ENCODE data around the gene KRTAP2-2.
"Not testable (repeated sequence)": the region's sequence is repeated elsewhere in the genome, so short reads cannot be mapped to it uniquely, and the experiment has no call there.

KRTAP2-2 gene, protein sequence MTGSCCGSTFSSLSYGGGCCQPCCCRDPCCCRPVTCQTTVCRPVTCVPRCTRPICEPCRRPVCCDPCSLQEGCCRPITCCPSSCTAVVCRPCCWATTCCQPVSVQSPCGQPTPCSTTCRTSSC

DNA sequence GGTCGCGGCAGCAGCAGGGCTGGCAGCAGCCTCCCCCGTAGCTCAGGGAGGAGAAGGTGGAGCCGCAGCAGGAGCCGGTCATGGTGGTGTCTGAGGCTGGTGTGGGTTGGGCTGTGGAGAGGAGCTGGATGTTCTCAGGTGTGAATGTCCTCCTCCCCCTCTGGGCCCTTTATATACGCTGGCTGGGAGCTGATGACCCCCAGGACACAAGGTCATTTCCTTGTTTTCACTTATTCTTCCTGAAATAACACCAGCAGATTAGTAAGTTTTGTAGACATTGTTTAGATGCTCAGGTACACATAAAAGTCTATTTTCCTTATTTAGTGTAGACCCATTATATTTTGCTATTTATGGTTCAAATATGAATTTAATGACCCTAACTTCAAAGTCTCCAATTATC is at the start of gene KRTAP2-2:
Gene KRTAP2-2 (minus strand): TSS at position 101 of the 400 bp plus-strand sequence. CDS start 19 bp downstream, at position 82.
- DNase-seq, result not testable (repeated sequence)

DNA sequence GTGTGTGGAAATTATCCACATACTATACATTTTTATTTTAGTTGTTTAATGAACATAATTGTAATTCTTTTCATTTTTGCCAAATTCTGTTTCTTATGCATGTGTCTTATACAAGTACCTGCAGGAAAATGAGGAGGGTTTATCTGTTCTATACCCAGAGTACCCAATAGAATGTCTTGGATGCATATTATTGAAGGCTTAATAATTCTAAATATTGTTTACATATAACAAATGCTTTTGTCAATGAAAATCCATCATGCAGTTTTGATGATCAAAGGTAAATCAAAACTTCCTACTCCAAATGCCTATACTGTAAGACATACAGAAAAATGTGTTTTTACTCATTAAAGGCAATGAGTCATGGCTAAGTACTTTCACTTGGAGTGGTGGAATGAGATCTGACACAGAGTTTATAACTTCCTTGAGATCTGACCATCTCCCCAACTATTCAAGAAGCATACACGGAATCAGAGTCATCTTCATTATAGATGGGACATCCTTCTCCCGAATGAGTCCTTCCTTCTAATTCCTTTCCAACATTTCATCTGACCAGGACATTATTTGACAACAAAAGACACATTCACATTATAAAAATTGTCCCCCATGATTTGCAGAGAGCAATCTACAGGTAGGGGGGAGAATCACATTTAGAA is 49.5 kb upstream of the KRTAP2-2 start:
- DNase-seq, result not testable (repeated sequence)

DNA sequence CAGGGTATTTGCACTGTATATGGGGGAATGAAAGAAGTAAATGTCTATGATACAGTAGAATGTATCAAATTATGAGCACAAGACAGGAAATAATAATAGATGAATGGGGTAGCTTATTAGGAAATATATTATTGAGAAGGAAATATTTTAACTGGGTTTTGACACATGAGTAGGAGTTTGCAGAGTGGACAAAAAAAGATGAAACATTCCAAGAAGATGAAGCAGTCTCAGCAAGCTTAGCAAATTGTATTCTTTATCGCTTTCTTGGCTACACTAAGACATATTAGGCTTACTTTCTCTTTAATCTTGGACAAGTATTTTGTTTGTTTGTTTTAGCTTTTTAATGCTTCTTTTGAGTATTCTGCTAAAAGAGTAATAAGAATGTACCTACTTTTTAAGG is 48.9 kb upstream of the KRTAP2-2 start:
- no peak for DNase-seq

DNA sequence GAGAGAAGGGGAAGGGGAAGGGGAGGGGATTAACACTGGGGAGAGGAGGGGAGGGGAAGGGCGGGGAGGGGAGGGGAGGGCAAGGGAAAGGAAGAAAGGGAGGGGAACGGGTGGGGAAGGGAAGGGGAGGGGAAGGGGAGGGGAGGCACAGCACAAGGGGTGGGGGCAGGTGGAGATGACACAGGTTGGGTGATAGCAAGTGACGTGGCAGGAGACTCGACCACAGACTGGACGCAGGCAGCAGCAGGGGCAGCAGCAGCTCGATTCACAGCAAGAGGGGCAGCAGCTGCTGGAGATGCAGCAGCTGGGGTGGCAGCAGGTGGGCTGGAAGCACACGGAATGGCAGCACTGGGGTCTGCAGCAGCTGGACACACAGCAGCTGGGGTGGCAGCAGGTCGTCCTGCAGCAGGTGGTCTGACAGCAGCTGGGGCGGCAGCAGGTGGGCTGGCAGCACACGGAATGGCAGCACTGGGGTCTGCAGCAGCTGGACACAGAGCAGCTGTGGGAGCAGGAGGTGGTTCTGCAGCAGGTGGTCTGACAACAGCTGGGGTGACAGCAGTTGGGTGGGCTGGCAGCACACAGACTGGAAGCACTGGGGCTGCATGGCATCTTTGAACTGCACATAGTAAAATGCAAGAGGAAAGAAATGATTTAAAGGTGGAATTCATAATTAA is 46.7 kb upstream of the KRTAP2-2 start, which contains the start of gene KRTAP4-16:
Gene KRTAP4-16 (minus strand): TSS at position 624 of the 674 bp plus-strand sequence. CDS start 0 bp downstream, at position 624.
- DNase-seq, result no peak

DNA sequence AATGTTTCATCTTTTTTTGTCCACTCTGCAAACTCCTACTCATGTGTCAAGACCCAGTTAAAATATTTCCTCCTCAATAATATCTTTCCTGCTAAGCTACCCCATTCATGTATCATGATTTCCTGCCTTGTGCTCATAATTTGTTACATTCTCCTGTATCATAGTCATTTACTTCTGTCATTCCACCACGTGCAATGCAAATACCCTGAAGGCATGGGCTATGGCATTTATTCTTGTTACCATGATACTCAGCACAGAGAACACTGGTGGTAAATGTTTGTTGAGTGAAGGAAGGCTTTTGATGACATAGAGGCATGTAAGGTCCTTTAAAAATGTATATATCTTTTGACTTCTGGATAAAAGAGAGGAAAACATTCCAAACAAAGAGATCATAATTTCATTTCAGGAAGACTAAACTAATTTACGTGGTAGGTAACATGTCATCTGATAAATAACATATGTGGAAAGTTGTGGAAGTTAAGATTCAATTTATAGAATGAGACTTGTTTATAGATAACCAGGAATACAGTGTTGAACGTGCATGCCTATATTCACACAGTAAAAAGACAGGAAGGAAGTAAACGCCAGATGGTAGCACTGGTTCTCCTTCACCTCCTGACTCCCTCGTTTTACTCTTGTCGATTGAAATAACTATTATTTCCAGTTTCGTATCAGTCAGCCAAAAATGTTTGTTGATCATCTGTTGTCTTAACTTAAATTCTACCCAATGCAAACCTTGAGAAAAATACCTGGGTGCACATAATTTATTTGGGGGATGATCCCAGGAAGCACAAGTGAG is 44.9 kb upstream of the KRTAP2-2 start:
- not testable (repeated sequence) for DNase-seq

DNA sequence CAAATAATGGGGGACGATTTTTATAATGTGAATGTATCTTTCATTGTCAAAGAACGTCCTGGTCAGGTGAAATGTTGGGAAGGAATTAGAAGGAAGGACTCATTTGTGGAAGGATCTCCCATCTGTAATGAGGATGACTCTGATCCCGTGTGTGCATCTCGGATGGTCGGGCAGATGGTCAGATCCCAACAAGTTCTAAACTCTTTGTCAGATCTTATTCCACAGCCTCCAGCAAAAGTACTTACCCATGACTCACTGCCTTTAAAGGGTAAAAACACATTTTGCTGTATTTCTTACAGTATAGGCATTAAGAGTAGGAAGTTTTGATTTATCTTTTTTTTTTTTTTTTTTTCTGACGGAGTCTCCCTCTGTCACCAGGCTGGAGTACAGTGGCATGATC is 43.5 kb upstream of the KRTAP2-2 start:
- no peak for DNase-seq

DNA sequence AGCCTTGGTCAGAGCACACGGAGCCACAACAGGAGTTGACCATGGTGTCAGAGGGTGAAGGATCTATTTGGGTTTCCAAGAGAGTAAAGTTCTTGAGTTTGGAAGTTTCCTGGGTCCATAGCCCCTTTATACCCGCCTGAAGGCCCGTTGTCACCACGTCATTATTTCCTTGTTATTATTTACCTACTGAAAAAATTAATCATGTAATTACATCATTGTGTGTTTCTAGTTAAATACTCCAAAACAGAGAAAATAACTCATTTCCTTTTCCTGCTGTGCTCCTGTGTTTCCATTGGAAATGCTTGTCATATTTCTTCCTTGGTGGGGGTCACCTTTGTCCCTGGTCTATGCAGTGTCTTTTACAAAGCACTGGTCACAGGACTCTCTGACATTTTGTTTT is 43.0 kb upstream of the KRTAP2-2 start, which contains the start of gene KRTAP4-8:
Gene KRTAP4-8 (minus strand): TSS at position 101 of the 400 bp plus-strand sequence. CDS start 58 bp downstream, at position 43.
- no peak for DNase-seq

DNA sequence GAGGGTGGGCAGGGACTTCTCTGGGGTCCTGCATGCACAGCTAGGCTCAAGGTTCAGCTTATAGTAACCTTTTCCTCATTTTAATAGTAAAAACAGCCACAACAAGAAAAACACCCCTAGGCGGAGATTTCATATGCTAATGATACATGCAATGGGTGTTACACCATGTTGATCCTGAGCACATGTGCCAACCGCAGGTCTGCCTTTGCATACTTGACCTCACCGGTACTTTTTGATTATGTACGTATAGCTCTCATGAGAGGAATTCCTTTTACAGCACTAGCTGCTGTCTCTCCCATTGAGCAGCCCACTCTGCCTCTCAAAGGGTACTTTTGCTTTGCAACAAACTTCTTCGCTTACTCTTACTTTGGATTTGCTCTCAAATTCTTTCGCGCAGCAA is 41.0 kb upstream of the KRTAP2-2 start:
- no peak for DNase-seq

DNA sequence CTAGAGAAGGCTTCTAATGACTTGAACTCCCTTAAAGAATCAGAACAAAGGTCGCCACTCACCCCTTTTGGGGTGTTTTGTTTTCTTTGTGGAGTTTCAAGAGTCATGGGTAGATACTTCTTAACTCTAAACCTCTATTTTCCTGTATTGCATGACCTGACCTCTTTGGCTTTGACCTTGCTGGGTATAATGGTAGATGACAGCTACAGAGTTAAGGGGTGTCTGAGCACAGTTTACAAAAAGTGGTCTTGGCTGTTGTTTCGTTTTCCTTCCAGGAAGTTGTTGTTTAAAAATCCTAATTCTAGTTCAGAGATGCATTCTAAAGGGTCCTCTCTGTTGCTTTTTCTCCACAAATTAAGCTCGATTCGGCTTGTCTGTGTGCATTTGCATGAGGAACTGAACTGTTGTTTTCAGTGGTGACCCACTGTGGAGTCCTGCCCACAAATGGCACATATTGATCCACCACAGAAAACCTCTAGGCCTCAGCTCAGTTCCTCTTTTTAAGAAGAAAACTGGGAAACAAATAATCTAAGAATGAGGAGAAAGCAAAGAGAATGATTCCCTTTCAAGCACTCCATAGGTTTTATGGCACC is 33.8 kb upstream of the KRTAP2-2 start:
- DNase-seq, result not testable (repeated sequence)

DNA sequence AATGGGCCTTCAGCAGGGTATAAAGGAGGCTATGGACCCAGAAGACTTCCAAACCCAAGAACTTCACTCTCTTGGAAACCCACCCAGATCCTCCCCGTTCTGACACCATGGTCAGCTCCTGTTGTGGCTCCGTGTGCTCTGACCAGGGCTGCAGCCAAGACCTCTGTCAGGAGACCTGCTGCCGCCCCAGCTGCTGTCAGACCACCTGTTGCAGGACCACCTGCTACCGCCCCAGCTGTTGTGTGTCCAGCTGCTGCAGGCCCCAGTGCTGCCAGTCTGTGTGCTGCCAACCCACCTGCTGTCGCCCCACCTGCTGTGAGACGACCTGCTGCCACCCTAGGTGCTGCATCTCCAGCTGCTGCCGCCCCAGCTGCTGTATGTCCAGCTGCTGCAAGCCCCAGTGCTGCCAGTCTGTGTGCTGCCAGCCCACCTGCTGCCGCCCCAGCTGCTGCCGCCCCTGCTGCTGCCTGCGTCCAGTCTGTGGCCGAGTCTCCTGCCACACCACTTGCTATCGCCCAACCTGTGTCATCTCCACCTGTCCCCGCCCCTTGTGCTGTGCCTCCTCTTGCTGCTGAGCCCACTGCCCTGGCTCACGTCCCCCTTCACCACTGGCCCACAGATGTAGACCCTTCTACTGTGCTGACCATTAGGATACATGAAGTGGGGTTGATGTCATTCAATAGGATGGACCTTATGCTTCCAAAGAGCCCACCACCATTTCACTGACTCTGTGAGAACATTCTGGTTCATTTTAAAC is 29.2 kb upstream of the KRTAP2-2 start, which contains the start of gene KRTAP4-7:
Gene KRTAP4-7 (plus strand): TSS at position 51 of the 757 bp plus-strand sequence. CDS start 57 bp downstream, at position 108.
- DNase-seq, result not testable (repeated sequence)

DNA sequence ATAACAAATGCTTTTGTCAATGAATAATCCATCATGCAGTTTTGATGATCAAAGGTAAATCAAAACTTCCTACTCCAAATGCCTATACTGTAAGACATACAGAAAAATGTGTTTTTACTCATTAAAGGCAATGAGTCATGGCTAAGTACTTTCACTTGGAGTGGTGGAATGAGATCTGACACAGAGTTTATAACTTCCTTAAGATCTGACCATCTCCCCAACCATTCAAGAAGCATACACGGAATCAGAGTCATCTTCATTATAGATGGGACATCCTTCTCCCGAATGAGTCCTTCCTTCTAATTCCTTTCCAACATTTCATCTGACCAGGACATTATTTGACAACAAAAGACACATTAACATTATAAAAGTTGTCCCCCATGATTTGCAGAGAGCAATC is 28.4 kb upstream of the KRTAP2-2 start:
- DNase-seq, result not testable (repeated sequence)

DNA sequence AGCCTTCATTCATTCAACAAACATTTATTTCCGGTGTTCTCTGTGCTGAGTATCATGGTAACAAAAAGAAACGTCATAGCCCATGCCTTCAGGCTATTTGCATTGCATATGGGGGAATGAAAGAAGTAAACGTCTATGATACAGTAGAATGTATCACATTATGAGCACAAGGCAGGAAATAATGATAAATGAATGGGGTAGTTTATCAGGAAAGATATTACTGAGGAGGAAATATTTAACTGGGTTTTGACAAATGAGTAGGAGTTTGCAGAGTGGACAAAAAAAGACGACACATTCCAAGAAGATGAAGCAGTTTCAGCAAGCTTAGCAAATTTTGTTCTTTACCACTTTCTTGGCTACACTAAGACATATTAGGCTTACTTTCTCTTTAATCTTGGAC is 27.6 kb upstream of the KRTAP2-2 start:
- DNase-seq, result no peak

DNA sequence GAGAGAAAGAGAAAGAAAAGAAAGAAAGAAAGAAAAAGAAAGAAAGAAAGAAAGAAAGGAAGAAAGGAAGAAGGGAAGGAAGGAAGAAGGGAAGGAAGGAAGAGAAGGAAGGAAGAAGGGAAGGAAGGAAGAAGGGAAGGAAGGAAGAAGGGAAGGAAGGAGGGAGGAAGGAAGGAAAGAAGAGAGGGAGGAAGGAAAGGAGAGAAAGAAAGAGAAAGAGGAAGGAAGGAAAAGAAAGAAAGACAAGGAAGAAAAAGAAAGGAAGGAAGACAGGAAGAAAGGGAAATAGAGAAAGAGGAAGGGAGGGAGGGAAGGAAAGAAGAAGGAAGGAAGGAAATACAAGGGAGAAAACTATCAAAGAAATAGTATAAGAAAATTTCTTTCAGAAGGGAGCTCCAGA is 21.8 kb upstream of the KRTAP2-2 start:
- no peak for DNase-seq

DNA sequence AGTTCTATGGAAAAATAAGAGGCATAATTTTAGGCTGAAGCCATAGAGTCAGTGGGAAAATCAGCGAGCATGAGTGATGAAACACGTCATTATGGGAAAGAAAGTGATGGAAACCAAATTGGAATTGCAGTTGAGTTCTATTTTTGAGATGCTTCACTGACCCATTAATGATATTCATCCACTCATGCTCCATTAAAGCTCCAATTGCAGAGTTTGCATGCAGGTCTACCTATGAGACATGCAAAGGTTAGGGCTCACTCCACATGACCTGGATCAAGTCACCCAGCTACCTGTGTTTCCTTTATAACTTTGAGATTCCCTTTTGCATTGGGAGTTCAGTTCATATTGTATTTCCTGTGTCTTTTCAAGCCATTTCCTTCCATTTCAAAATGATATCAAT is 18.6 kb upstream of the KRTAP2-2 start:
- no peak for DNase-seq

DNA sequence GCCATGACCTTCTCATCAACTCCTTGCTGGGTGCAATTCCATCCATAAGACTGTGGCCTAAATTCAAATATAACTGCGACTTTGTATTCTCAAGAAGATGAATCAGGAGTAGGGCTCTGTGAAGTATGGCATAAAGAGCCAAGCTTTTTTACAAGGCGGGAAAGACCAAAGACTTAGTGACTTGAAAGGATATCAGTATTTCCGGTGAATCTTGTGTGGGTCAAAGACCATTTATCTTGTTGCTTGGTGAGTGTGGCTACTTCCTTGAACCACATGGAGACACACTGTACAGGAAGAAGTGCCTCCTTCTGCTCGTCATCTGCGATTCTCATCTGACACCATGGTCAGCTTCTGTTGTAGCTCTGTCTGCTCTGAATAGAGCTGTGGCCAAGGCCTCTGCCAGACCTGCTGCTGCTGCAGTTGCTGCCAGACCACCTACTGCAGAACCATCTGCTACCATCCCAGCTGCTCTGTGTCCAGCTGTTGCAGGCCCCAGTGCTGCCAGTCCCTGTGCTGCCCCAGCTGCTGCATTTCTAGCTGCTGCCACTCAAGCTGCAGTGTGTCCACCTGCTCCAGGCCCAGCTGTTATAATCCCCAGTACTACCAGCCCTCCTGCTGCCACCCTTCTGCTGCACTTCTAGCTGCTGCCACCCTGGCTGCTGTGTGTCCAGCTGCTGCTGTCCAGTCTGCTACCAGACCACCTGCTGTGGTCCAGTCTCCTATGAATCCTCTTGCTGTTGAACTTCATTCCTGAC is 16.8 kb upstream of the KRTAP2-2 start:
- no peak for DNase-seq

DNA sequence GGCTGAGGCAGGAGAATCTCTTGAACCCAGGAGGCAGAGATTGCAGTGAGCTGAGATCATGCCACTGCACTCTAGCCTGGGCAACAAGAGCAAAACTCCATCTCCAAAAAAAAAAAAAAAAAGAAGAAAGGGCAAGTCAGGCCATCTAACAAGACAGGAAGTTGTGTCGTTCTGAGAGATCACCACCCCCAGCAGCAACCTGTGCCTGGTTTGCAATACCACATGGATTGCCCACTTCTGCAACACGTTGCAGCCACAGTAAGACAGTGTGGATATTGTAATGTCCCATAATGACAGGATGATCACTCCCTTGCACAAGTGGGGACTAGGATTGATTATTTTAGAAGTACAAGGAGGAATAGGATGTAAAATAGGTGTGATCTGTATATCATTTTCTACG is 14.0 kb upstream of the KRTAP2-2 start:
- DNase-seq, result no peak

DNA sequence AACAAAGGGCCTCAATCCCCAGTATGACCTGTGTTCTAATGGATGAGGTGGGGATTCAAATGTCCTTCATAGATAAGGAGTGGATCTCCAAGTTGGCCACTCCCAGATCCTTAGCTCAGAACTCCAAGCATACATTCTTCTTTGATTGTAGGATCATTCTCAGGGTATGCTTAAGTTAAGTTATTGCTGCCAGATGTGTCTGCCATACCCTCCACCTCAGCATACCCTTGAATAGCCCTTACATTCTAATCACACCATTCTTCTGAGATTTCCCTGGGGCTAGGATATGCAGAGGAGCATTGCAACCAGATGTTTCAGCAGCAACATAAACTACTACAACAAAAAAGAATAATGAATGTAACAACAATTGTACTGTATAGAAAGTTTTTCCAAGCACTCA is 12.3 kb upstream of the KRTAP2-2 start:
- no peak for DNase-seq

DNA sequence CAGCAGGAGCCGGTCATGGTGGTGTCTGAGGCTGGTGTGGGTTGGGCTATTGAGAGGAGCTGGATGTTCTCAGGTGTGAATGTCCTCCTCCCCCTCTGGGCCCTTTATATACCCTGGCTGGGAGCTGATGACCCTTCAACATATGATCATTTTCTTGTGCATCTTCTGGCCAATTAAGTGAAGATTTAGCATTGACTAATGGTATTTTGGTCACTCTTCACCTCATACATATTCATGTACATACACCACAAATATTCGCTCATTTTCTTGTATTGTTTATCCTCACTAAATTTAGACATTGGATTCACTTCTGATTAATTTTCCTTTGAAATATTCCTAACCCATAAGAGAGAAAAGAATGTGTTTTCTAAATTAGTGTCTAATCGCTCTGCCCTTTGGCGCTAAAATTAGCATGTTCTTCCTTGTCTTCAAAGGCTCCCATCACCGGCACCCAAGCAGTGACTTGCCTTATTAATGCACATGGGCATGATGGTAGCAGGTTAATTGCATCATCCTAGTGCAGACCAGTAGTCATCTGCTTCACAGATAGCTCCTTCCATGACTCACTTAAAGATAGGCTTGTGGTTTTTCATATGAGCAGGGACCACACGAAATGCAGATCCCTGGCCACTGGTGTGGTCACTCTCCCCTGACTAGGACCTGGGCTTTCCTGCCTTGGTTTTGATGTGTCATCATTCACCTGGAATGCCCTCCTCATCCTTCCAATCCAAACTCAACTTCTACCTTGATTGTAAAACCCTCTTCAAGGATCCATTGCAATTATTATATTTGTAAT is 11.0 kb upstream of the KRTAP2-2 start, which contains the start of gene KRTAP2-4:
Gene KRTAP2-4 (minus strand): TSS at position 51 of the 796 bp plus-strand sequence. CDS start 34 bp downstream, at position 17.
- no peak for DNase-seq

DNA sequence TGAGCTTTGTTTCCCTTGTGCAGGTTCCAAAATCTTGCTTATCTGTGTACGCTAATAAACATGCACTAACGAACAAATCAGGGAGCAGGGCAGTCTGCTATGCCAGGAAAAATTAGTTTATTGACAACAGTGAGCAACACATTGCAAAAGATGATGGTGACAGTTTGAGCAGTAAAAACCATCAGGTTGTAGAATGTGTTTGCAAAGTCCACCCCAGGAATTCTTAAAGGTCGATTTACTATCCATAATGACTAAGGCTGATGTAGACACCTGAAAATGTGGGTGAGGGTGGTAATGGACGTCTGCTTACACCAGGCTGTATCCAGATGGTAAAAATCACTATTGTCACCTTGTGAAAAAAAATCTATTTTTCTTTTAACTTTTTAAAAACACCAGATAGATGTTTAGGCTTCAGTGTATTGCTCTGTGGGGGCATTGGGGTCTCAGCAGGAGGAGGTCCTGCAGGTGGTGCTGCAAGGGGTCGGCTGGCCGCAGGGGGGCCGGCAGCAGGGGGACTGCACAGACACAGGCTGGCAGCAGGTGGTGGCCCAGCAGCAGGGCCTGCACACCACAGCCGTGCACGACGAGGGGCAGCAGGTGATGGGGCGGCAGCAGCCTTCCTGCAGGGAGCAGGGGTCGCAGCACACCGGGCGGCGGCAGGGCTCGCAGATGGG is 10.1 kb upstream of the KRTAP2-2 start:
- DNase-seq, result not testable (repeated sequence)

Measured in activated CD4-positive, alpha-beta T cell treated with anti-CD3 and anti-CD28 coated beads, Interleukin-2, amount 50 U/mL, for 4 hours (primary cell).